Ammon's horn (tissue), 1 donor: ENCODE data around the gene IFT52.
A peak's percentile ranks its signal among the peaks of the same experiment; 100 is the strongest.

Source experiments
- DNase-seq: peaks from one replicate; pipeline ENCODE4 v3.0.0-alpha.2; 2016; ENCODE audit warnings: low spot score

IFT52 gene

DNA sequence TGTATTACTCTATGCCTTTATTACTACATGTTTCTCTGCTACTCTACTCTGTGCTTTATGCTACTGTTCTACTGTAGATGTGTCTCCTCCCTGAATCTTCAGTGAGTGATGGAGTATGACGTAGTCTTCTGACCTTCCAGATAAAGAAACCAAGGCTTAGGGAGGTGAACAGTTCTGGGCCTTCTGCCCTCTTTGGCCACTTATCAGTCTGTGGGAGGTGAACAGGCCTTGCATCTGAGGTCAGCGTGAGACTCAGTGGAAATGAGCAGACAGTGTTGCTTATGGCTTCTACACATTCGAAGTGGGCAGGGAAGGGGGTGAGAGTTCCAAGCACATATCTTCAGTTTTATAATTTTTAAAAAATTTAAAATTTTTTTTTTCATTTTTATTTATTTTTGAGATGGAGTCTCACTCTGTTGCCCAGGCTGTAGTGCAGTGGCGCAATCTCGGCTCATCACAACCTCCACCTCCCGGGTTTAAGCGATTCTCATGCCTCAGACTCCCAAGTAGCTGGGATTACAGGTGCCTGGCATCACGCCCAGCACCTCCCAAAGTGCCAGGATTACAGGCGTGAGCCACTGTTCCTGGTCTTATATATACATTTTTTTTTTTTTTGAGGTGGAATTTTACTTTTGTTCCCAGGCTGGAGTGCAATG is 100.3 kb downstream of the IFT52 start:
- DNase-seq, result no peak

DNA sequence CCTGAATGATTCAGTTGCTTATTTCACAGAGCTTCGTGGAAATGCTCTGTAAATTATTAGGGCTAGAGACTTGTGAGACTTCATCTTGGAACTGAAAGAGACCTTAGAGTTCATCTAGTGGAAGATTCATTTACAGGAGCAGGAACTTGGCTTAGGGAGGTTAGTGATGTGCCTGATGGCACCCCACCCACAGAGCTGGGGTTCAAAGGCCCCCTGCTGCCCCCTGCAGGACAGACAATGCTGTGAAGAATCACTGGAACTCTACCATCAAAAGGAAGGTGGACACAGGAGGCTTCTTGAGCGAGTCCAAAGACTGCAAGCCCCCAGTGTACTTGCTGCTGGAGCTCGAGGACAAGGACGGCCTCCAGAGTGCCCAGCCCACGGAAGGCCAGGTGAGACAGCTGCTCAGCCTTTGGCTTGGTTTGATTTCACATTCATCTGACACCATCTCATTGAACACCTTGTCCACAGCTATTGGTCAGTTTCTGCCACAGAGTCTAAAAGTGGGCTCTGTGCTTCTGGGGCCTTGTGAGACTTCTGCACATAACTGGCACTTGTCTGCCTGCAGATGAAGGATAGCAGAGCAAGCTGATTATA is 101.3 kb downstream of the IFT52 start:
- peak; percentile 20 for DNase-seq

DNA sequence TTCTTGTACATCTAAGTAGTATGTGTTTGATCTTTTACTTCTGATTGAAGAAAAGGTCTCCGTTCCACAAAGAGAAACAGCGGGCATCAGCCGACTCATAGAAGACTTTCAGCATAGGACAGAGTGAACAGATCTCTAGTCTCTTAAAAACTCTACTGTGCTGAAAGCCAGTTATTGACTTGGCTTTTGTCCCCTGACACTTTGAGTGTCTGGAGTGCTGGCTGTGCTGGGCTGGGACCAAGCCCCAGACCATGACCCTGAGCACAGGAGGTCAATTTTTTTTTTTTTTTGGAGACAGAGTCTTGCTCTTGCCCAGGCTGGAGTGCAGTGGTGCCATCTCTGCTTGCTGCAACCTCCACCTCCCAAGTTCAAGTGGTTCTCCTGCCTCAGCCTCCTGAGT is 104.0 kb downstream of the IFT52 start:
- DNase-seq, result no peak

DNA sequence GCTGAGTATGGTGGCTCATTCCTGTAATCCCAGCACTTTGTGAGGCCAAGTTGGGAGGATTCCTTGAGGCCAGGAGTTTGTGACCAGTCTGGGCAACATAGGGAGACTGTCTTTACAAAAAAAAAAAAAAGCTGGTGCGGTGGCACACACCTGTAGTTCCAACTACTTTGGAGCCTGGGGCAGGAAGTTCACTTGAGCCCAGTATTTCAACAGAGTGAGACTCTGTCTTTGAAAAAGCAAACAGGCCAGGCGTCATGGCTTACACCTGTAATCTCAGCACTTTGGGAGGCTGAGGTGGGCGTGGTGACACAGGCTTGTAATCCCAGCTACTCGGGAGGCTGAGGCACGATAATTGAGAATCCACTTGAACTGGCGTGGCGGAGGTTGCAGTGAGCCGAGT is 104.8 kb downstream of the IFT52 start:
- DNase-seq, result no peak
